Stimulated activated CD8-positive, alpha-beta memory T cell treated with anti-CD3 and anti-CD28 coated beads, Interleukin-12 subunit alpha, Interleukin-12 subunit beta, amount 100 ng/mL, for 1 hour (primary cell): ENCODE results near the gene PDIA5.
"Not testable (repeated sequence)": the region's sequence is repeated elsewhere in the genome, so short reads cannot be mapped to it uniquely, and the experiment has no call there.

Experiments used
- DNase-seq: peaks from one replicate; pipeline ENCODE4 v3.0.0-alpha.2; 2020; ENCODE audit warnings: low read depth

Gene PDIA5

GRCh38 chr3:123093696-123094095, 26.9 kb downstream of the PDIA5 start:
- no peak for DNase-seq

GRCh38 chr3:123094516-123095313, 27.9 kb downstream of the PDIA5 start:
- no peak for DNase-seq

GRCh38 chr3:123096126-123096525, 29.3 kb downstream of the PDIA5 start:
- DNase-seq: no peak

GRCh38 chr3:123096731-123097130, 29.9 kb downstream of the PDIA5 start:
- no peak for DNase-seq

GRCh38 chr3:123098426-123099330, 31.9 kb downstream of the PDIA5 start:
- no peak for DNase-seq

GRCh38 chr3:123099331-123100192, 32.7 kb downstream of the PDIA5 start:
- no peak for DNase-seq

GRCh38 chr3:123100193-123100776, 33.5 kb downstream of the PDIA5 start:
- no peak for DNase-seq

GRCh38 chr3:123102249-123102648, 35.4 kb downstream of the PDIA5 start:
- no peak for DNase-seq

GRCh38 chr3:123102826-123103225, 36.0 kb downstream of the PDIA5 start:
- no peak for DNase-seq

- DNase-seq: no peak
Observed at GRCh38 chr3:123104550-123104949, 37.7 kb downstream of the PDIA5 start.

GRCh38 chr3:123105201-123106189, 38.7 kb downstream of the PDIA5 start:
- DNase-seq: no peak

GRCh38 chr3:123110282-123110975, 43.6 kb downstream of the PDIA5 start:
- DNase-seq: no peak

- DNase-seq: no peak
Observed at GRCh38 chr3:123110976-123111615, 44.3 kb downstream of the PDIA5 start.

- no peak for DNase-seq
Observed at GRCh38 chr3:123111640-123112039, 44.8 kb downstream of the PDIA5 start.

- DNase-seq: no peak
Observed at GRCh38 chr3:123112232-123112631, 45.4 kb downstream of the PDIA5 start.

GRCh38 chr3:123112656-123113055, 45.8 kb downstream of the PDIA5 start:
- not testable (repeated sequence) for DNase-seq

GRCh38 chr3:123113889-123114450, 47.1 kb downstream of the PDIA5 start:
- DNase-seq: no peak

- DNase-seq: no peak
Observed at GRCh38 chr3:123116116-123116515, 49.3 kb downstream of the PDIA5 start.

GRCh38 chr3:123119388-123119787, 52.6 kb downstream of the PDIA5 start:
- DNase-seq: no peak
